BJ (cell line): ENCODE measurements around the gene PHF19. TPM values are rescaled to one million over a fixed set of nuclear protein-coding genes. Genes with fewer than 3 reads are reported as not detected.

Experiments used
- CTCF ChIA-PET: fragments of 350-600 bp; formaldehyde crosslinking; extraction: SDS; loops from one replicate; lab custom pipeline; 2021; ENCODE audit warnings: antibody characterized with exemption, inconsistent platforms; lab: Yijun Ruan, JAX
- POLR2A ChIA-PET: fragments of 300-600 bp; sonication (Branson Sonifier 250); formaldehyde crosslinking; extraction: SDS; loops from one replicate; lab custom pipeline; 2021; ENCODE audit warnings: antibody characterized with exemption; lab: Charles Lee
- DNase-seq: peaks from one replicate; pipeline ENCODE4 v3.0.0-alpha.2; 2011; ENCODE audit warnings: low read depth
- H3K27me3 ChIP-seq: 2 replicates; pipeline ENCODE4 v1.6.0; 2011; ENCODE audit warnings: low read length; ENCODE audit not compliant: control insufficient read depth, insufficient read depth
- H3K36me3 ChIP-seq: 2 replicates; pipeline ENCODE4 v1.5.1; 2011; ENCODE audit warnings: low read length; ENCODE audit not compliant: control insufficient read depth, insufficient read depth
- H3K4me3 ChIP-seq: 2 replicates; pipeline ENCODE4 v1.5.1; 2011; ENCODE audit warnings: low read depth, mild to moderate bottlenecking, control low read depth, low read length
- CTCF ChIP-seq: IDR thresholded peaks from 2 replicates; pipeline ENCODE4 v1.5.1; 2011; ENCODE audit warnings: low read depth, mild to moderate bottlenecking, control low read depth, inconsistent platforms, low read length, moderate library complexity; ENCODE audit not compliant: insufficient read depth
- polyA plus RNA-seq: library from polyadenylated mRNA; depleted of rRNA; stranded (reverse); fragments of >200 nt; gene quantifications from 2 replicates; pipeline ENCODE4 v1.2.3, GENCODE V29; 2011; rRNA removed

Gene PHF19
- polyA plus RNA-seq, 1 experiment: 61.7 TPM

DNA sequence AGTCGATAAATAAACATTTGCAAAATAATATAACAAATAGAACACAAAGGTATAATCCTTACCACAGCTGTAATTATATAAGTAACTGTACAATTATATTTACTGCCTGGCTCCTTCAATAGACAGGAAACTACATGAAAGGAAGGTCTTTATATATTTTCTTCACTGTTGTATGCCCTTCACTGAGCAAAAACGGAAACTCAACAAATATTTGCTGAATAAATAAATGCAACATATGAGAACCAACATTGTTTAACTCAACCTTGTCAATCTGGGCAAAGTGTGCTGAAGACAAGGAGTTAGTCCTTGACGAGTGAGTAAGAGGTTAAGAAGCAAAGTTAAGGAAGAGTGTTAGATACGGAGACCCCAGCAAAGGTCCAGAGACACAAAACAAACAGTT is 56.9 kb downstream of the PHF19 start:
- ChIA-PET CTCF (interaction anchor here (0.6 kb wide), 1 partner anchor 10 kb away, joined by 3 read pairs; no protein-coding TSS in a partner anchor), POLR2A (no interaction called here)
- no peak for TF ChIP-seq CTCF
- peaks cover 9% of the 10 kb centered on the region for H3K36me3 ChIP-seq
- no peak for DNase-seq
- no peaks in the 10 kb centered on the region for H3K27me3 ChIP-seq
- H3K4me3 ChIP-seq: no peak overlapping the region

DNA sequence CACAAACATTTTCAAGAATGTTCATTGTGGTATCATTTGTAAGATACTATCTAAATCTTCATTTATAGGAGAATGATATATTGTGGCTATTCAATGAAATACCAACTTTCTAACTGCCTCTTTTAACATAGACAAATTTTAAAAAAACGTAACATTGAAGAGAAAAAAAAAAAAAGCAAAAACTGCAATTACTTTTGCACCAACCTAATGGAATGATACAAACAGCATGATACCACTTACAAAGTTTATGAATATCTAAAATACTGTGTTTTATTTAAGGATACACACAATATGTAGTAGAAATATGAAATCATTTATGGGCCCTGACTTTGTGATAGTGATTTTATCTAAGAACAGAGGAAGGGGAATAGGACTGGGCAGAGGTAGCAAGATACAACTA is 58.4 kb downstream of the PHF19 start:
- CTCF ChIA-PET: no interaction called here
- H3K4me3 ChIP-seq: no peak overlapping the region
- H3K36me3 ChIP-seq: peaks cover 7% of the 10 kb centered on the region
- no peaks in the 10 kb centered on the region for H3K27me3 ChIP-seq
- DNase-seq: no peak
- POLR2A ChIA-PET: no interaction called here
- no peak for TF ChIP-seq CTCF

DNA sequence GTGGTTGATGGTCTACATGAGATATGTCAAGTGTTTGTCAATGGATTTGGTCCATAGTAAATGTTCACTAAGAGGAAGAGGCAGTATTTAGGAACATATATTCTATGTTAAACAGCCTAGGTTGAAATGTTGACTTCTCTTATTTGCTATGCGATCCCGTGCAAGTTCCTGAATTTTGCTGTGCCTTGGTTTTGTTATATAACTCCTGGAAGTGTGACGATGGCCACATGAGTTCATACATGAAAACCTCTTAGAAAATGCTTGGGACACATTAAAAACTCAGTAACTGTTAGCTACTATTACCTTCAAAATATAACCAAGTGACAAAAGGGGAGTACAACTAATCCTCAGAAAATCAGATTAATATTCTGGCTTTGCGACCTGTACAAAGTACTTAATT is 61.9 kb downstream of the PHF19 start:
- no peaks in the 10 kb centered on the region for H3K27me3 ChIP-seq
- ChIA-PET CTCF (no interaction called here), POLR2A (interaction anchor here (0.6 kb wide), 1 partner anchor 90 kb away, joined by 3 read pairs; no protein-coding TSS in a partner anchor)
- TF ChIP-seq CTCF: no peak
- no peak for DNase-seq
- no peak overlapping the region for H3K4me3 ChIP-seq
- peaks cover 1% of the 10 kb centered on the region; the same call in 1 of the 2 replicates for H3K36me3 ChIP-seq

GRCh38 chr9:120808931-120809330 is 68.1 kb downstream of the PHF19 start:
- no peak overlapping the region for H3K4me3 ChIP-seq
- DNase-seq: no peak
- TF ChIP-seq CTCF: no peak
- CTCF ChIA-PET: no interaction called here
- no peaks in the 10 kb centered on the region for H3K27me3 ChIP-seq
- POLR2A ChIA-PET: no interaction called here
- H3K36me3 ChIP-seq: no peaks in the 10 kb centered on the region

GRCh38 chr9:120807607-120808379 is 69.2 kb downstream of the PHF19 start:
- TF ChIP-seq CTCF: no peak
- ChIA-PET CTCF (no interaction called here), POLR2A (no interaction called here)
- H3K36me3 ChIP-seq: no peaks in the 10 kb centered on the region
- DNase-seq: no peak
- no peak overlapping the region for H3K4me3 ChIP-seq
- H3K27me3 ChIP-seq: no peaks in the 10 kb centered on the region

Other genes starting within 250 kb of the PHF19 start
- 1.1 and 2.0 TPM in 2 replicates for gene MEGF9, start 162.7 kb downstream of the PHF19 start, polyA plus RNA-seq
- 40.8 and 47.8 TPM in 2 replicates for gene FBXW2, start 83.8 kb downstream of the PHF19 start, polyA plus RNA-seq
- 22.0 and 37.7 TPM in 2 replicates for gene PSMD5, start 34.3 kb downstream of the PHF19 start, polyA plus RNA-seq
- gene TRAF1, start 49.6 kb upstream of the PHF19 start, polyA plus RNA-seq: 2.2 and 3.3 TPM in 2 replicates
- 1.4 and 2.7 TPM in 2 replicates for gene C5, start 173.1 kb upstream of the PHF19 start, polyA plus RNA-seq
- gene CNTRL, start 197.8 kb upstream of the PHF19 start, polyA plus RNA-seq: 3.6 and 5.2 TPM in 2 replicates